ENCODE data around the gene KDM5C.

KDM5C gene

DNA sequence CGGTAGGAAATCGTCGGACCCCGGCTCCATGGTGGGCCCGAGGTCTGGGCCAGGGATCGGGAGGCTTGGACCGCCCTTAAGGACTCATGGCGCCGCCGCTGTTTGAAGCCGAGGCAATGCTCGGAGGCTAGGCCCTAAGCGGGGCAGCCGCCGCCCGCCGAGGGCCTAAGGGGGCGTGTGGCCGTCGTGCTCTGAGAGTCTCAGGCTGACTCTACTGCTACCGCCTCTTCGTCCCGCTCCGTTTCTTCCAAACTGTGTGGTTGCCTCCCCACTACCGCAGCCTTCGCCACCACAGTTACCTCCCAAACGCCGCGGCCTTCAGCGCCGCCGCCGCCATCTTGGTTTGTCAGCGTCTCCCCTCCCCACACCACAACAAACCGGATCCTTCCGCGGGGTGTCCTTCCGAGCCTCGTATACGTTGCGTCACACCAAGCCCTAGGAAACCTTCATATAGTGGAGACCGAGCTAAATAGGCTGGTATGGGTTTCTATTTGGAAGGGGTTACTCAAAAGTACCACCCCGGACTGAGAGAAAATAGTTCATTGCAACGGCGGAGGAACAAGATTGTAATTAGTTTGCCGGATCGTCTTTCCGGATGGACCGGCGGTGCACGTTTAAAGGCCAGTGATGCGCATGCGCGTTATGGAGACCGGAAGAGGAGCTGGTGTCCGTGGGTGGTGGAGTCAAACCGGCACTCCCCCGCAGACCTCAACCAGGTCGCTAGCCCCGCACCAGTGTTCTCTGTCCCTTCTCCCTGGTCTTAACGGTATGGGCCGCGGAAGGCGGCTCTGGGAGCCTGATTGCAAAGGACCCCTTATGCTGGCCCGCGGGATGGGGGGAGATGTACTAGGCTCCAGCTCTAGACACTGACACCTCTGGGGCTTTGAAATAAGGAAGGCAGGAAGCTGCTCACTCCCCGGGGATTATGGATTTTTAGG, at the start of gene KDM5C:
Gene KDM5C (minus strand): TSS at position 348 of the 938 bp plus-strand sequence. CDS start 318 bp downstream, at position 30.
- Mint-ChIP-seq H3K36me3 (ENCODE audit: low read depth) (peaks cover 19% of the 10 kb centered on the region), H3K4me3 (peak within 1 kb of the TSS; percentile 96), H3K4me1 (ENCODE audit: low read depth) (peaks cover 36% of the 10 kb centered on the region), H3K27me3 (ENCODE audit: low read depth) (no peaks in the 10 kb centered on the region), H3K9me3 (no peaks in the 10 kb centered on the region), H3K27ac (peak within 1 kb of the TSS; percentile 97)

DNA sequence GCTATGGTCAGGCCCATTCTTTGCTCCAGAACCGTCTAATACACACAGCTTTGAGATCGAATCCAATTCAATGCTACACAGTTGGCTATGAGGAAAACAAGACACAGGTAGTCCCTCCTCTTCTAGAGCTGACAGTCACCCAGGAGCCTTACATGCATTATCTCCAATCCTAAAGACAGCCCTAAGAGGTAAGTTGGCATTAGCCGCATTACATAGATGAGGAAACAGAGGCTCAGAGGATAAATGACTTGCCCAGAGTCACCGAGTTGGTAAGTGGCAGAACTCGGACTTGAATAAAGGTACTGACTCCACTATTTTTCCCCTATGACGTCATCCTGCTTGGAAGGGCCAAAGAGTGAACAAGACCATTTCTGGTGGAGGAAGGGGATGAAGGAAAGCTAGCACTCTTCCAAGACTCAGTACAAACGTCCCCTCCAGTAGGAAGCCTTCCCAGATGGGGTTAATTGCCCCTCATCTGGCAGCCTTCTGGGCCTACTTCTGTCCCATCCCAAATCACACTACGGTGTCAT, 47.9 kb upstream of the KDM5C start:
- Mint-ChIP-seq H3K27ac (no peak overlapping the region), H3K9me3 (no peaks in the 10 kb centered on the region), H3K27me3 (ENCODE audit: low read depth) (no peaks in the 10 kb centered on the region), H3K36me3 (ENCODE audit: low read depth) (no peaks in the 10 kb centered on the region), H3K4me3 (no peak overlapping the region), H3K4me1 (ENCODE audit: low read depth) (no peaks in the 10 kb centered on the region)

DNA sequence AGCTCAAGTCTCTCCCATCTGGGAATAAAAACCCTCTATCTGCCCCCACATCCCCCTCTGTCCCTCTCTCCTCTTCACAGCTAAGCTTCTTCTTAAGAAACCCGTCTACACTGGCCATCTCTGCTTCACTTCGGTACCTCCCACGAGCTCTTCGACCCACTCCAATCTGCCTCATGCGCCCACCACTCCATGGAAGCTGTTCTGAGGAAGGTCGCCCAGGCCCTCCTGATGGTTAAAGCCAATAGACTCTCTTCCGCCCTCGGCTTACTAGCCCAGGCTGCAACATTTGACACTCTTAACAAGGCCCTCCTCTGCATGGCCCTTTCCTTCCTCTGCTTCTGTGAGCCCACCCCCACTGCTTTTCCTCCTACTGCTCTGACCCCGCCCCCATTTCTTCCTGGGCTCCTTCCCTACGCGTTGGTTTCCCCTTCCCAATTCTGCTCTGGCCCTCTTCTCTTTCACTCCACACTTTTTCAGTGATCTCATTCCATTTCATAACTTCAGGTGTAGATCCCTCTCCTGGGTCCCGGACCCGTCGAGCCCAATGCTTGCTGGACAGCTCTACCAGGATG, 44.6 kb upstream of the KDM5C start:
- no peaks in the 10 kb centered on the region for H3K4me1 Mint-ChIP-seq (ENCODE audit: low read depth)
- no peak overlapping the region for H3K27ac Mint-ChIP-seq
- H3K36me3 Mint-ChIP-seq (ENCODE audit: low read depth) = no peaks in the 10 kb centered on the region
- H3K4me3 Mint-ChIP-seq = no peak overlapping the region
- peaks cover 4% of the 10 kb centered on the region for H3K27me3 Mint-ChIP-seq (ENCODE audit: low read depth)
- no peaks in the 10 kb centered on the region for H3K9me3 Mint-ChIP-seq

DNA sequence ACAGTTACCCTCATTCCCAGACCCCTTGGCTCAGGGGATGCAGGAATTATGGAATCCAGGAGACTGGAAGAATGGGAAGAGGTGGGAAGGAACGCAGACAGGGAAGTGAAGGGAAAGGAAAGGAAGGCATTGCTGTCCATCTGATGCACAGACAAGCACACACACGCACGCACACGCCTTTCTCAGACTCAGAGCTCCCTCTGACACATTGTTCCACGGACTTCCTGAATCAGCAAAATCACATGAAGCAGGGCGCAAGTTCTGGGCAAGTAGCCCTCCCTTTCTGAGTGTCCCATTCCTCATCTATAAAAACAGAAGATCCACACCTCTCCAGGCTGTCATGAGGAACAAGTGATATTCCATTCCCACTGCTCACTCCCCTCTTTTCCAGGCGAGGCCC, 43.2 kb upstream of the KDM5C start:
- no peak overlapping the region for H3K27ac Mint-ChIP-seq
- H3K4me1 Mint-ChIP-seq (ENCODE audit: low read depth) = peaks cover 5% of the 10 kb centered on the region
- no peaks in the 10 kb centered on the region for H3K36me3 Mint-ChIP-seq (ENCODE audit: low read depth)
- H3K27me3 Mint-ChIP-seq (ENCODE audit: low read depth) = peaks cover 4% of the 10 kb centered on the region
- no peak overlapping the region for H3K4me3 Mint-ChIP-seq
- H3K9me3 Mint-ChIP-seq = no peaks in the 10 kb centered on the region

DNA sequence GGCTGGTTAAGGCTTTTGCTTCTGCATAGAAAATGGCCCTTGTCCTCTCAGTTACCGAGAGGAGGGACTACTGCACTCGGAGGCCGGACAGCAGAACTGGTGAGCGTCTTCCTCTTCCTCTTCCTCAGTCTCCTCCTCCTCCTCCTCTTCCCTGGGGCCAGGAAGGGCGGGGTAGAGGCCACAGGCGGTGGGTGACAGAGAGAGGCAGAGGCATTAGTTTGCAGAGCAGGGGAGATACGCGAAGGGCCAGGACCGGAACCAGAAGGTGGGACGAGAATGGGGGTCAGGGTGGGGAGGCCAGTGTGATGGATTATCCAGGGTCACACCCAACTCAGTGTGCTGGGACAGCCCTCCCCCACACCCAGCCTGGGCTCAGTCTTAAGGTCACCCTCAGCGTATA, 41.9 kb upstream of the KDM5C start:
- Mint-ChIP-seq H3K4me3 (no peak overlapping the region), H3K4me1 (ENCODE audit: low read depth) (peaks cover 14% of the 10 kb centered on the region), H3K9me3 (no peaks in the 10 kb centered on the region), H3K27ac (no peak overlapping the region), H3K36me3 (ENCODE audit: low read depth) (no peaks in the 10 kb centered on the region), H3K27me3 (ENCODE audit: low read depth) (peaks cover 8% of the 10 kb centered on the region)

DNA sequence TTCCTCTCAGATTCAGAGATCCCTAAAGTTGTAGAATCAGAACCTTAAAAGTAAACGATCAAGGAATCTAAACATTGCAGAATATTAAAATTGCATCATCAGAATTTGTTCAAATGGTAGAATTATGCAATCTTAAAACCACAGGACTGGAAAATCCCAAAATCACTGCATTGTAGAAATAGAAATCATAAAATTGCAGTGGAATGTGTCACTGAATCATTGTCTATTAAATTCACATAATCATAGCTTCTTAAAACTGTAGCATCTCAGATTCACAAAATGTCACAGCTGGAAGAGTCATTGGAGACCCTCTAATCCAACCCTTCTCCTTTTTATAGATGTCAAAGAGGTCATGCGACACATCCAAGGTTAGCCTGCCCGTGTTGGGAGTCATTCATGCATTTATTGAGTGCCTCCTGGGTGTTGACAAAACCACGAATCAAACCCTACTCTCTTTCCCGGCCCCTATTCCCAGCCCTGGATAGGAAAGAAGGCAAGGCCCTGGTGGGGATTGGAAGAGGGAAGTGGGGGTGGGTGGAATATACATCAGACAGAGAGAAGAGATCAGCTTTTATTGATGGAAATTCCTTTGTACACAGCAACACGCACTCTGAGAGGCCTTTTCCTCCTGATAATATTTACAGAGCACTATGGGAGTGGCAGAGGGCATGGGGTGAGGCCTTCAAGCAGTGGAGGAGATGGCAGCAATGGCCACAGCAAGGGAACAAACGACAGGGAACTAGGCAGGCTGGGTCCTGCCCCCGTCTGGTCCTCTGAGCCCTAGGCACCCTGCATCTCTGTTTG, 41.0 kb upstream of the KDM5C start:
- no peaks in the 10 kb centered on the region for H3K36me3 Mint-ChIP-seq (ENCODE audit: low read depth)
- H3K27me3 Mint-ChIP-seq (ENCODE audit: low read depth) = peaks cover 16% of the 10 kb centered on the region
- peaks cover 20% of the 10 kb centered on the region for H3K4me1 Mint-ChIP-seq (ENCODE audit: low read depth)
- H3K4me3 Mint-ChIP-seq = no peak overlapping the region
- no peaks in the 10 kb centered on the region for H3K9me3 Mint-ChIP-seq
- no peak overlapping the region for H3K27ac Mint-ChIP-seq

DNA sequence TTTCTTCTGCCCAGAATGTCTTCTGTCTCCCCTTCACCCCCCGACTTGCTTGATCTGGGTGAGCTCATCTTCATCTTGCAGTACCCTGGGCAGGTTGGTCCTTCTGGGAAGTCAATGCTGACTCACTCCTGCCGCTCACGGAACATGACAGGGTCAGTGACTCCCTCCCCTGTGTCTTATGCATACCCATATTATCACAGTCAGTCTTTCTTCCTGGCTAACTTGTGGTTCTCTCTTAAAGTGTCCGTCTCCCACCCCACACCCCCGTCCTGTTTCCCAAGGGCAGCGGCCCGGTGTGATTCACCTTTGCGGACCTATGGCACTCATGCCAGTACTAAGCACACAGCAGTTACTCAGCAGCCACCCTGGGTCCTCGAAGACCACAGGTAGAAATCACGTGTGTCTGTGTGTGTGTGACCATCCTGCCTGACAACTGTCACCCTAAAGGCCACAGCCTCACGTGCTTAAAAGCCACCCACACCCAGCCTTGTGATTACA, 38.6 kb upstream of the KDM5C start:
- peaks cover 20% of the 10 kb centered on the region for H3K4me1 Mint-ChIP-seq (ENCODE audit: low read depth)
- no peaks in the 10 kb centered on the region for H3K36me3 Mint-ChIP-seq (ENCODE audit: low read depth)
- H3K27me3 Mint-ChIP-seq (ENCODE audit: low read depth) = peaks cover 16% of the 10 kb centered on the region
- H3K27ac Mint-ChIP-seq = no peak overlapping the region
- no peak overlapping the region for H3K4me3 Mint-ChIP-seq
- no peaks in the 10 kb centered on the region for H3K9me3 Mint-ChIP-seq

DNA sequence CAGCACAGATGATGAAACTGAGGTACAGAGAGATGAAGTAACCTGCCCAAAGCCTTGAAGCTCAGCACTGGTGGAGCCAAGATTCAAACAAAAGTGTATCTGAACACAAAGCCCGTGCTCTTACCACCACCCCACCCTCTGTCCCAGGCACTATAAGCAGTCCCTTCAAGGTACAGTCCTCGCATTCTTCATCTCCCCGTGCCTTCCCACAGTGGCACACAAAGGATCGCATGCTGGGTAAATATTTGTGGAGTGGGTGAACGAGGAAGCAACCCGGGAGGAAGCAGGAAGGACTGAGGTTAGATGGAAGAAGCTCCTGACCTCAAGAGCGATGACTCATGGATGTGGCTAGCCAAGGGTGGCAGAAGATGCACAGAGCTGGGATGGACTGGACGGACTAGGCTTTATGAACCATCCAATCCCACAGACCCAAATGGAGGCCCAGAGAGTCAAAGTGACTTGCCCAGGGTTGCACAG, 37.9 kb upstream of the KDM5C start:
- no peaks in the 10 kb centered on the region for H3K9me3 Mint-ChIP-seq
- H3K4me1 Mint-ChIP-seq (ENCODE audit: low read depth) = peaks cover 20% of the 10 kb centered on the region
- H3K36me3 Mint-ChIP-seq (ENCODE audit: low read depth) = no peaks in the 10 kb centered on the region
- peak overlapping the region; percentile 29 for H3K4me3 Mint-ChIP-seq
- peaks cover 16% of the 10 kb centered on the region for H3K27me3 Mint-ChIP-seq (ENCODE audit: low read depth)
- no peak overlapping the region for H3K27ac Mint-ChIP-seq

DNA sequence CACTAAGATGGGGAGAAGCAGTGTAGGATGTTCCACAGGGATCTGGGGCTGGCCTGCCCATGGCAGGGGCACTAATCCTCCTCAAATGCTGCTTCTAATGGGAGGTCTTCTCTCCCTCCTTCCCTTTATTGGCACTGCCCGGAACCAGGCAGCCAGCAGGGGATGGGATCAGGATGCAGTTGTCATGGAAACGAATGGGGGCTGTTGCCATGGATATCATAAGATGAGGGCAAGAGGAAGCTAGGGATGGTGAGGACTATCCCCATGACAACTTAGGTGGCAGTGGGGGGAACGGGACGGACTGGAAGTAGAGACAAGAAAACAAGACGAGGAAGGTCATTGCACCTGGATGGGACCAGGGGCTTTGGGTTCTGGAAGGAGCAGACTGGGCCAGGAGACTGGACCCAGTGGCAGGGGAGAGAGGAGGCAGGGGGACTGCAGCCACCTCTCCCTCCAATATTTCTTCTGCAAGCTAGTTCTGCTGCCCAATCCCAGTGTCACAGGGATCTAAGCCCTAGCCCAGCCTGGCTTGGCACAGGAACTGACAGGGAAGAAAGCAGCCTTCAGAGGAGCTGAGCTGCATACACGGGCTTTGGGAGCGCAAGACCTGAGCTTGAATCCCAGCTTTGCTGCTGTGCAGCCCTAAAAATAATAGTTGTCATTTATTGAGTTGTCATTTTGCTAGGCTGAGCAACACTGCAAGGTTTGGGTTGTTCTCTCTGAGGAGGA, 37.3 kb upstream of the KDM5C start:
- no peak overlapping the region for H3K4me3 Mint-ChIP-seq
- H3K27ac Mint-ChIP-seq = no peak overlapping the region
- peaks cover 16% of the 10 kb centered on the region for H3K27me3 Mint-ChIP-seq (ENCODE audit: low read depth)
- peaks cover 20% of the 10 kb centered on the region for H3K4me1 Mint-ChIP-seq (ENCODE audit: low read depth)
- H3K9me3 Mint-ChIP-seq = no peaks in the 10 kb centered on the region
- H3K36me3 Mint-ChIP-seq (ENCODE audit: low read depth) = no peaks in the 10 kb centered on the region

DNA sequence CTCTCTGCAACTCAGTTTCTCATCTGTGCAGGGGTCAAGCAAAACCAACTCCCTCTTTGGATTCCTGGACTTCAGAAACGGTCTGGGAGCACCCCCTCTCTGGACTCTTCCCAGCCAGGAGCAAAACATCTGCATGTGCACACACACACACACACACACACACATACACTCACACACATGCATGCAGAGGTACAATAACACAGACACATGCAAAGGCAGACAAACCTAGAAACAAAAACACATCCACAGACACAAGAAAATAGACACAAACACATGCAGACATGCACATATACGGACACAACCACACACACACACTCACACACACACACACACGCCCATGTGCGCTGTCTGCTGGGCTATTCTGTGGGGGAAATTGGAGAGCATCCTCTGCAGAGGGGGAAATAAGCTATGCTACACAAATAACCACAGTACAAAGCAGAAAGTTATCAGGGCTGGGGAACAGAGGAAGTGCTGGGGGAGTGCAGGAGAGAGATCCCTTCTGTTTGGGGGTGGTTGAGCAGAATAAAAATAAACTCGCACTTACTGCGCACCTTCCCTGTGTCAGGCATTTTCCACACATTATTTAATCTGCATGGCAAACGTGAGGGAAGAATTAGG, 36.5 kb upstream of the KDM5C start:
- no peak overlapping the region for H3K4me3 Mint-ChIP-seq
- peaks cover 16% of the 10 kb centered on the region for H3K27me3 Mint-ChIP-seq (ENCODE audit: low read depth)

DNA sequence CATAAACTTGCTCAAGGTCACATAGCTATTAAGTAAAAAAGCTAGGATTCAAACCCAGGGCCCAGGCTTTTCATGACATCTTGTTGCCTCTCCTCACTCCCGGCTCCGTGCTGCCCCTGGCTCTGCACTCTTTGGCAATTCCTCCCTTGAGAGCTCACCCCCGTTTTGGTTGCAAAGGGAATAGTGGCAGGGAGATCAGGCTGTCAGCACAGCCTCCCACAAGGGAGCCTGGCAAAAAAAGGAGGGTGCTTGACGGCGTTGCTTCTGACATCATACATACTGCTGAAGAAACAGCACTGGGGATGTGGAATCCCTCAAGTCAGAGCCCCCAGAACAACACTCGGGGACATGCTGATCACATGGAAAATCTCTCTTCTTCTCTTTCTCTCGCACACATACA, 35.8 kb upstream of the KDM5C start:
- Mint-ChIP-seq H3K4me1 (ENCODE audit: low read depth) (peaks cover 20% of the 10 kb centered on the region), H3K4me3 (no peak overlapping the region), H3K9me3 (no peaks in the 10 kb centered on the region), H3K27ac (no peak overlapping the region), H3K27me3 (ENCODE audit: low read depth) (peaks cover 16% of the 10 kb centered on the region), H3K36me3 (ENCODE audit: low read depth) (no peaks in the 10 kb centered on the region)

More for the DNA sequence above, 36.5 kb upstream of the KDM5C start:
- peaks cover 20% of the 10 kb centered on the region for H3K4me1 Mint-ChIP-seq (ENCODE audit: low read depth)
- no peaks in the 10 kb centered on the region for H3K36me3 Mint-ChIP-seq (ENCODE audit: low read depth)
- H3K9me3 Mint-ChIP-seq = no peaks in the 10 kb centered on the region
- H3K27ac Mint-ChIP-seq = peak overlapping the region; percentile 2

DNA sequence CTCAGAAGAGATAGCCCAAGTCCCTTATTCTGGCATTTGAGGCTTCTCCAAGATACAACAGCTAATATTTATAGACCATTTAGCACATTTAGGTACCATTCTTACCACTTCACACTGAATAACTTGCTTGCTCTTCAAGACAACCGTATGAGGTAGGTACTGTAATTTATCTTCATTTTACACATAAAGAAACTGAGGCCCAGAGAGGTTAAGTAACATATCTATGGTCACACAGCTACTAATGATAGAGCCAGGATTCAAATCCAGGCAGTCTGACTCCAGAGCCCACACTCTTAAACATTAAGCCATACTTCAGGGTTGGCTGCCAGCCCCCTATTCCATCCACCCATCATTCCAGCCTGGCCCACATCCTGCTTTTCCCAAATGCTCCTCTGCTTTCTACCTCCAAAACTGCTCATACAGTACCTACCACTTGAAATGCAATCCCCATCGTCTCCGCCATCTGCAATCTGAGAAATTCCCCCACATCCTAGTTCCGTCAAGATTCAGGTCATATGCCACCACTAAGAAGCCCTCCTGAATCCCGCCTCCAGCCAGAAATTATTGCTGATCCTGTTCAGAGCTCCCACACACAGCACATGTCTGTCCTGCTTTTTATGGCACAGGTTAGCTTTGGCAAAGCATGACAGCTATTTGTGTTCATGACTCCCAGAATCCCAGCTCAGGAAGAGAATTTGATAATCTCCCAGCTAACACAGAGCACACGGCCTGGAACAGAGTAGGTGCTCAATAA, 32.8 kb upstream of the KDM5C start:
- Mint-ChIP-seq H3K4me1 (ENCODE audit: low read depth) (peaks cover 13% of the 10 kb centered on the region), H3K36me3 (ENCODE audit: low read depth) (no peaks in the 10 kb centered on the region), H3K27me3 (ENCODE audit: low read depth) (peaks cover 12% of the 10 kb centered on the region), H3K9me3 (no peaks in the 10 kb centered on the region), H3K4me3 (no peak overlapping the region), H3K27ac (no peak overlapping the region)

DNA sequence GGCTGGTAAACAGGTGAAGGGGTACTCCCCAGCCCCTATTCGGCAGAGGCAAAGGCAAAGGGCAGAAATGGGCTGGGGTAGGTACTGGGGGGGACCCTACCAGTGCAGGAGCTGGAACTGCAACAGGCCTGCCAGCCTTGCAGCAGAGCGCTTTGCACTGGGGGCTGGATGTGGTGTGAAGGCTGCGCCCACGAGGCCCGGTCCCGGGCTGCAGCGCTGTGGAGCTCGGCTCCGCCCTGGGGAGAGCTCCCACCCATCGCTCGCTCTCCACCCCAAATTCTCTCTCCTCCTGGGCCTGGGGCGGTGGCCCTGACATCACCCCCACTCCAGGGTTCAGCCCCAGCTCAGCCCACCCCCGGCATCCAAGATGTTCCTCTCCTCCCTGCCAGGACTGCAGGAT, 32.2 kb upstream of the KDM5C start:
- H3K4me1 Mint-ChIP-seq (ENCODE audit: low read depth) = peaks cover 9% of the 10 kb centered on the region
- peaks cover 10% of the 10 kb centered on the region for H3K27me3 Mint-ChIP-seq (ENCODE audit: low read depth)
- H3K27ac Mint-ChIP-seq = no peak overlapping the region
- no peak overlapping the region for H3K4me3 Mint-ChIP-seq
- no peaks in the 10 kb centered on the region for H3K36me3 Mint-ChIP-seq (ENCODE audit: low read depth)
- H3K9me3 Mint-ChIP-seq = no peaks in the 10 kb centered on the region

Measured in T-helper 1 cell treated with Interleukin-12 subunit alpha and Interleukin-12 subunit beta and Interleukin-4 antibody, amounts not matched to agents 30 μg/mL and 1 μg/mL, for 36 hours (primary cell).